ENCODE results near the gene MTMR11.

- no peak for TF ChIP-seq SP1 (IDR thresholded peaks at IDR 0.05)
- no peak for TF ChIP-seq BHLHE40 (IDR thresholded peaks at IDR 0.05; ENCODE audit: borderline replicate concordance)
- TF ChIP-seq SUZ12 (IDR thresholded peaks at IDR 0.05): no peak
- no peak for TF ChIP-seq LEF1 (IDR thresholded peaks at IDR 0.05; ENCODE audit: borderline replicate concordance)
- TF ChIP-seq HDGF (IDR thresholded peaks at IDR 0.05; ENCODE audit: borderline replicate concordance): no peak
- TF ChIP-seq NFRKB (IDR thresholded peaks at IDR 0.05): no peak
- TF ChIP-seq FOXK2 (IDR thresholded peaks at IDR 0.05): no peak
- TF ChIP-seq ELF4 (IDR thresholded peaks at IDR 0.05): no peak
- TF ChIP-seq L3MBTL2 (conservative IDR thresholded peaks at IDR 0.05): no peak
- TF ChIP-seq FOXA1 (IDR thresholded peaks at IDR 0.05): no peak
- TF ChIP-seq FOXM1 (IDR thresholded peaks at IDR 0.05; ENCODE audit: borderline replicate concordance): no peak
- TF ChIP-seq PKNOX1 (IDR thresholded peaks at IDR 0.05): no peak
Observed at GRCh38 chr1:149942207-149942606, 5.5 kb upstream of the MTMR11 start.
